HPDE6-E6E7 (cell line): Measurements from ENCODE around the gene IL15RA.
"Not testable (repeated sequence)": the region's sequence is repeated elsewhere in the genome, so short reads cannot be mapped to it uniquely, and the experiment has no call there.

Experiments used
- DNase-seq: peaks from one replicate; pipeline ENCODE4 v3.0.0; 2011; ENCODE audit warnings: missing footprints; ENCODE audit errors: extremely low spot score

IL15RA gene

GRCh38 chr10:6006546-6006945, 29.2 kb upstream of the IL15RA start:
- DNase-seq, result no peak

- DNase-seq, result no peak
Measured at GRCh38 chr10:6005856-6006395, 28.6 kb upstream of the IL15RA start.

GRCh38 chr10:6005161-6005804, 27.9 kb upstream of the IL15RA start:
- not testable (repeated sequence) for DNase-seq

- no peak for DNase-seq
Measured at GRCh38 chr10:6002809-6003510, 25.6 kb upstream of the IL15RA start.

- DNase-seq, result no peak
Measured at GRCh38 chr10:5999440-6000165, 22.3 kb upstream of the IL15RA start.

GRCh38 chr10:5996696-5997095, 19.4 kb upstream of the IL15RA start:
- DNase-seq, result no peak

GRCh38 chr10:5992398-5992797, 15.1 kb upstream of the IL15RA start:
- DNase-seq, result no peak

- DNase-seq, result no peak
Measured at GRCh38 chr10:5991708-5992107, 14.4 kb upstream of the IL15RA start.

- DNase-seq, result no peak
Measured at GRCh38 chr10:5989756-5990155, 12.4 kb upstream of the IL15RA start.

- no peak for DNase-seq
Measured at GRCh38 chr10:5988336-5988920, 11.1 kb upstream of the IL15RA start.

- no peak for DNase-seq
Measured at GRCh38 chr10:5987747-5988146, 10.4 kb upstream of the IL15RA start.

GRCh38 chr10:5985029-5985428, 7.7 kb upstream of the IL15RA start:
- DNase-seq, result no peak

GRCh38 chr10:5983774-5984173, 6.4 kb upstream of the IL15RA start:
- no peak for DNase-seq

GRCh38 chr10:5981529-5981928, 4.2 kb upstream of the IL15RA start:
- no peak for DNase-seq

- DNase-seq, result no peak
Measured at GRCh38 chr10:5978230-5978489, 817 bp upstream of the IL15RA start.

GRCh38 chr10:5976512-5977470, 552 bp downstream of the IL15RA start:
- DNase-seq, result no peak

GRCh38 chr10:5975641-5976473, 1.5 kb downstream of the IL15RA start:
- DNase-seq, result no peak

GRCh38 chr10:5973069-5973468, 4.3 kb downstream of the IL15RA start:
- no peak for DNase-seq

- DNase-seq, result no peak
Measured at GRCh38 chr10:5971886-5972285, 5.5 kb downstream of the IL15RA start.

- peak; percentile 35 for DNase-seq
Measured at GRCh38 chr10:5971315-5971832, 6.0 kb downstream of the IL15RA start.
